Stimulated activated CD8-positive, alpha-beta memory T cell treated with anti-CD3 and anti-CD28 coated beads, Interleukin-15, amount 100 ng/mL, for 24 hours (primary cell): ENCODE data around the gene CEP128.

Experiments used
- DNase-seq: peaks from one replicate; pipeline ENCODE4 v3.0.0-alpha.2; 2020; ENCODE audit warnings: low read depth

The CEP128 gene

GRCh38 chr14:80664576-80664975, 277.0 kb downstream of the CEP128 start:
- no peak for DNase-seq

DNA sequence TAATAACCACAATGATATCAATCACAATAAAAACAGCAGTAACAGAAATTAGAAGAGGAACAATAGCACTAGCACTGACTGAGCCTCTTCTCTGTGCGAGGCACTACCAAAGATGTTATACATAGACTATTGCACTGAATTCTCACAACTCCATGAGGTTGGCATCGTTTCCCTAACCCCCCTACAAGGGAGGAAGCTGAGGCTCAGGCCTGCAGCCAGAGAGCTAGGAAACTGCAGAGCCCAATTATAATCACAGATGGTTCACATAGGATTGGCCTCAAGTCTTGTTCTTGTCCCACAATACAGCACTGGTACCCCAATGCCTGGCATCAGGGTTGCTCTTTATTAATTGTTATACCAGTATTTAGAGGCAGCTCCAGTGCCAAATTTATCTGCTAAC, 278.0 kb downstream of the CEP128 start:
- DNase-seq, result no peak

GRCh38 chr14:80659783-80660182, 281.8 kb downstream of the CEP128 start:
- DNase-seq, result no peak

DNA sequence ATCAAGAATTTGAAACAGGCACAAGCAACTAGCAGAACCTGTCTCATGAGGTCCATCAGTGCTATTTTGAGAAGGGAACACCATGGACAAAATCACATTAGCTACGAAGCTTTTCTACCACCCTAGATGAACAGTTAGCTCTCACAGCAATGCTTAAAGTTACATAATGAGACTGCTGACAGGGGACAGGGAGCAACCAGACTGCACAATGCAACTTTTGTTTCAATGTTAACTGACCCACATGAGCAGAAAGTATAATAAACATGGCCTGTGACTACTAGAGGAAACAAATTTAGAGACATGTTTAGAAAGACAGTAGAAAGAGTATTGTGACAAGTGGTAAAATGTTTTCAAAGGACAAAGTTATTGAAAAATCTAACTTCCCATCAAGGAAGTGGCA, 282.8 kb downstream of the CEP128 start:
- no peak for DNase-seq

- no peak for DNase-seq
Observed at GRCh38 chr14:80658155-80658554, 283.4 kb downstream of the CEP128 start.

GRCh38 chr14:80653956-80654355, 287.6 kb downstream of the CEP128 start:
- DNase-seq, result no peak

GRCh38 chr14:80645667-80646413, 295.7 kb downstream of the CEP128 start:
- no peak for DNase-seq

DNA sequence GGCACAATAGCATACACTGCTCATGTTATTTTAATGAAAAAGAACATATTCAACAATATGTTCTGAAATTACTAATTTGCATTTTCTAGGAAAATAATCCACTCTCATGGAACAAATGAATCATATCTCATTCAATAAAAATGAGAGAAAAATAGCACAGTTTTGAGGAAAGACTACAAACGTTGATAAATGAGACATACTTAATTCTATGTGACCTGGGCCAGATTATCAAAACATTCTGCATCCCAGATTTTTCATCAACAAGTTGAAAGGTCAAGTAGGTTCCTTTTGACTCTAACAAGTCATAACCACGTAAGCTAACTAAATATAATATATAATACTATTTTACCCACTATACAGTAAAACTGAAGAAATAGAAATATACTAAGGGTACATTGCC, 296.7 kb downstream of the CEP128 start:
- DNase-seq, result no peak

- no peak for DNase-seq
Observed at GRCh38 chr14:80638620-80639515, 302.7 kb downstream of the CEP128 start.

- no peak for DNase-seq
Observed at GRCh38 chr14:80637756-80638619, 303.6 kb downstream of the CEP128 start.

DNA sequence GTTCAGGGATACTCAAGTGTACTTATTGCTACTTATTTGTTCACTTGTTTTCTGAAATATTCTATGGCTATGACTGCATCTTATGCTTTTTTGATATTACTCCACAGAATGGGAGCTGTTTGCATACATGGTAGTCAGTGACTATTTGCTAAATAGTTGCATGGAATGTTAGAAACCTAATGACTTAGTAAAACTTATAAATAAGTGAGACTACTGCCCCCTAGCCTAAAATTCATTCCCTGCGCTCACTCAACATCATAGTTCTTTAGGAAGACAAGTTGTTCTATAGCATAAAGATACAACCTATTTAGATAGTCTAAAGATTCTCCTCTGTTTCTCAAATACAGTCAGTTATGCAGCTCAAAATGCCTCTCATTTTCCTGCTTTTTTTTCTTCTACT, 305.5 kb downstream of the CEP128 start:
- DNase-seq, result no peak

DNA sequence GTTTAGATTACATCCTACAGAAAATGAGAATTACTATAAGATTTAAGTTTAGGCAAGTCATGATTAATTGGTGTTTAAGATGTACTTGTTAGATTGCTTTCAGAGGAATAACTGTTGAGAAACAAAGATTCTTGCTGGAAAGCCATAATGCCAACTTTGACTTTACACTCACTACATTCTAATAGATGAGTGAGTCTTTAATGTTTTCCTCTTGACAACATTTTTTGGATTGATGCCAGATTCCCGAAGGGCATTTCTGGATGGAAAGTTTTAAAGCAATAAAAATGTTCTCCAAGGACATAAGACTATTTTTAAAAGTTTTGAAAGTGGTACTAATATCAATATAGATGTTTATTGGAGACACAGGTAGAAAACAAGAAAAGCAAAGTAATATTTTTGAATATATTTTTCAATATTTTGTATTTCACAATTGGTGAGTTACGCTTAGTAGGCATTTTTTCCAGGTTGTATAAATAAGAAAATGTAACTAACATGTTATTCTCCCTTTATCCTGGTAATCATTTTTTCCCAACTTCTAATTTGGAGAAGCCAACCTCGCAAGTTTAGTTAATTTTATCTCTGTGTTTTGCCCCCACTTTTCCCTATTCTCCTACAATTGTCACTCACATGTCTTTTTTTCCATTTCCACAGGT, 307.3 kb downstream of the CEP128 start:
- DNase-seq, result no peak

DNA sequence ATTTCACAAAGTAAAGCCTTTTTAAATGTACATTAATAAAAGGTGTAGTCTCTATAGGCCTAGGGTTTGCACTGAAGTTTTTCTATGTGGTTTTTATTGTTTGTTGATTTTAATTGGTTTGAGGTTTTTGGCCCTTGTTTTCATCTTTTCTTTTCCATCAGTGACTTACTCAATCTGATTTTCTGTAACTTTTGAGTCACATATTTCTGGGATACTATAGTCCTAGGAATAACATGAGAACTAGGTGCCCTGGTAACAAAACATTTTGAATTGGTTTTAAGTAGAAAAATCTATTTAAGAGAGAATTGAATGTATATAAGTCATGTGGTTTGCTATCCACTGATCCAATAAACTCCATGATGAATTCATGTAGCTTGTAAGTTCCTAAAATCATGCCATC, 311.9 kb downstream of the CEP128 start:
- no peak for DNase-seq

DNA sequence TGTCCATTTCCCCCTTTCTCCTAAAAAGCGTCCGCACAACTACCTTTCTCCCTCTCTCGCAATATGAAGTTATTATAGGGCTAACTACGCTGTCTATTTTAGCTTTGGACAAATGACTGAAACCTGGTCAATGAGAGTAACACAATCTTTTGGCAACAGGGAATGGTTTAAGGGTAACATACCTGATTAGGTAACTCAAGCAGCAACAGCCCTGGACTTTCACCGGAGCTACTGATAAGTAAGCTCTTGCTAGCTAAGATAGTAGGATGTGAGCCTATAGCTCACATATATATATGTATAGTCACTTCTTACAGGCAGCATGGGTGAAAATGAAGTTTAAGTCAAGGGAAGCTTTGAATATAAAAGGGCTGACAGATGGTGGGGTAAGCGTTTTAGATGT, 313.0 kb downstream of the CEP128 start:
- no peak for DNase-seq

DNA sequence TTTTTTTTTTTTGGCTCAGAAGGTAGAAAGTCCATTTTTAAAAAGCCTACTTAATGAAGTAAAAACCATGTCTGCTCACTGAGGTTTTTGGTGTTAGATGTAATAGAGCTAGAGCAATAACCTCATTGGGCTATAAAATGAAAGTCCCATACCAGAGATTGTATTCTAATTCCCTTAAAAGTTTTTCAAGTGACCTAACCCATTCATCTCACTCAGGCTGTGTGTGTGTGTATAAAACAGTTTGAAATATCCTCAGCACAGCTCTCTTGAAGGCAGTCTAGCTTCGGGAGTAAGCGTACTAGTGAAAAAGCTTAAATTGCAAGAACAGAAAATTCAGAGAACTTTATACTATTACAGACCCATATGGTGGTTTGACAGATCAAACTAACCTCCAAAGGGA, 313.8 kb downstream of the CEP128 start:
- no peak for DNase-seq

DNA sequence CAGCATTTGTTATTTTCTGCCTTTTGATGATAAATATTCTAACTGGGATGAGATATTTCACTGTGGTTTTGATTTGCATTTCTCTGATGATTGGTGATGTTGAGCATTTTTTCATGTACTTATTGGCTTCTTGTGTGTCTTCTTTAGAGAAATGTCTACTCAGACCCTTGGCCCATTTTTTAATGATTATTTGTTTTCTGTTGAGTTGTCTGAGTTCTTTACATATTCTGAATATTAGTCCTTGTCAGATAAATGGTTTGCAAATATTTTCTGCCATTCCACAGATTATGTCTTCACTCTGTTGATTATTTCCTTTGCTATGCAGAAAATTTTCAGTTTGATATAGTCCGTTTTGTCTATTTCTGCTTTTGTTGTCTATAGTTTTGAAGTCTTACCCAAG, 317.0 kb downstream of the CEP128 start:
- DNase-seq, result no peak

DNA sequence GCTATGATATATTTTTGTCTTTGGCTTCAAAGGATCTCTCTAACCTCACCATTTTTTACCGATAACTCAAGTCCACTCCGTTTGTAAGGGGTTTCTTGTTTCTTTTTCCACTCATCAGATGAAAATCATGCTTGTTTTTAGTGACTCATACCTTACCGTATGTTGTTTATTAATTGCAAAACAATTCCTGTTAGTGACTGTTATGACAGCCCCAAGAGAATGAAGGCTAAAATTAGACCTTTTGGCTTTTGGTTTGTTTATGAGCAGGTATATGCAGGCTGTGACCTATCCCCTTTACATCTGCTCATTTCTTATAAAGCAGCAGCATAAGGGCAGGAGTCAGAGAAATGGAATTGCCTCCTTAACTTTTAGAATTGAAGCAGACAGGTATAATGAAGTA, 319.8 kb downstream of the CEP128 start:
- no peak for DNase-seq

DNA sequence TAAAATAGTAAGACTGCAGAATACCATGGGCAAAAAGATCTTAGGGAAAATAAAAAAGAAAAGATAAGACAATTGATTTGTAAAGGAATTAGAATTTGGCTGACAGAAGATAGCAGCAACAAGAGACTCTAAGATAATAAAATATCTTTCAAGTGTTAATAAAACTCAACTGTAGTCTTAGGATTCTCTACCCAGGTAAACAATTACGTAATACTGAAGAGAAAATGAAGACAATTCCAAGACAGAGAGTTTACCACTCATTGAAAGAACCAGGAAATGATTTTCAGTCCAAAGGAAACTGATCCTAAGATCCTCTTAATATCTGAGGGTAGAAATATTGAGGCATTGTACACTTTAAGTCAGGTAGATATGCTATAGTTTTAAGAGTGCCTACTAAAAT, 321.1 kb downstream of the CEP128 start:
- no peak for DNase-seq

- no peak for DNase-seq
Observed at GRCh38 chr14:80618751-80619329, 322.7 kb downstream of the CEP128 start.

DNA sequence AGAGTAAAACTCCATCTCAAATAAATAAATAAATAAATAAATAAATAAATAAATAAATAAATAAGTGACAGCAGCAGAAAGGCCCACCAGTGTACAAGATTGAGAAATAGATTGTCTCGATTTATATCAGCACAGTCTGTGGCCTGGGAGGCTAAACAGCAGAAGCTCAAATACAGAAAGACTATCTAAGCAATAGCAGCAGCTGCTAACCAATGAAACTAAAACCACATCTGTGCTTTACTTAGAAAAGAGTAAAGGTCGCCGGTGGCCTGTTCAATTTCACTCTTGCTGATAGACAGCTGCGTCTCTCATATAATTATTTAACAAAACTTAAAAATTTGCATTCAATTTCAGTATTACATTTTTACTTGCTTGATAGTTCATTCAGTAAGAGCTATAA, 325.7 kb downstream of the CEP128 start:
- no peak for DNase-seq

GRCh38 chr14:80609055-80609454, 332.5 kb downstream of the CEP128 start:
- no peak for DNase-seq

DNA sequence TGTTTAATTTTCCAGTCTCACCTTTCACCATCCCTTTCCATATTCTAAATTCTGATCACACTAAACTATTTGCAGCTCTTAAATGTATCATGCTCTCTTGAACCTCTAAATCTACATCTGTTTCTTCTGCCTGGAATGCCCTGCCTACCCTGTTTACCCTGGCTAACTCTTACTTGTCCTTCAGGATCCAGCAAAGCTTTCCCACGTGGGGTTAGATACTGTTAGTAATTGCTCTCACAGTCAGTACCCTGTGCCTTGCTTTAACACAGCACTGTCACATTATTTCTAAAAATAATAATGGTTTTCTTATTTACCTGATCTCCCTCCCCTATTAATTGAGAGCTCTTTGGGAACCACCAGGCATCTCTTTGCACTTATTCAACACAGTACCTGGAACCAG, 333.0 kb downstream of the CEP128 start:
- DNase-seq, result no peak
